ENCODE measurements around the gene SLC17A2.

SLC17A2 gene

DNA sequence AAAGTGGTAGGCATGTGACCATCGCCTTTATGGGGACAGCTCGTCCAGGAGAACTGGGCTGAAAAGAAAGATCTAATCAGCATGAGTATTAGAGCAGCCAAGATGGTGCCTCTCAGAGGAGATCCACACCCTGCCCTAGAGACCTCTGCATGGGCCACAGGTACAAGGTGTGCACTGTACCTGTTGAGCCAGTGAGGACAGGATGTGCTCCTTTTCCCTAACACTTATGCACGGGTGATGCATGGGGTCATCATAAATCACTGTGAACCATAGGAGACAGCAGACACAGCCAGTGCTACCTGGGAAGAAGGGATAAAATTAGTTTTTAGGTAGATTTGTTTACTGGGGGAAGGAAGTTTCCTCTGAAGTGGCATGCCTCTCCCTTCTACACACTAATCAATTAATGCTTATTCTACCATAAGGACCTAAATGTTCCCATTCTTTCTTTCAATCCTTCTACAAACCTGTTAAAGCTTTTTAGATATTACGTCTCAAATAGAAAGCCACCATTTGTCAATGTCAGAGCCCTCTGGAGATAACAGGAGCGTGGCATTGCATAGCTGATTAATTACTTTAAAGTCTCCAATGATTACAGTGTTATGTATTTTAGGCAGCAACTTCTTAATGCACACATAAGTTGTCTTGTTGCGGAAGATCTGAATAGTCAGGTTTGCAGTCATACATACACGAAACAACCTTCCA is 13.6 kb downstream of the SLC17A2 start:
- TF ChIP-seq, protein P1, sequence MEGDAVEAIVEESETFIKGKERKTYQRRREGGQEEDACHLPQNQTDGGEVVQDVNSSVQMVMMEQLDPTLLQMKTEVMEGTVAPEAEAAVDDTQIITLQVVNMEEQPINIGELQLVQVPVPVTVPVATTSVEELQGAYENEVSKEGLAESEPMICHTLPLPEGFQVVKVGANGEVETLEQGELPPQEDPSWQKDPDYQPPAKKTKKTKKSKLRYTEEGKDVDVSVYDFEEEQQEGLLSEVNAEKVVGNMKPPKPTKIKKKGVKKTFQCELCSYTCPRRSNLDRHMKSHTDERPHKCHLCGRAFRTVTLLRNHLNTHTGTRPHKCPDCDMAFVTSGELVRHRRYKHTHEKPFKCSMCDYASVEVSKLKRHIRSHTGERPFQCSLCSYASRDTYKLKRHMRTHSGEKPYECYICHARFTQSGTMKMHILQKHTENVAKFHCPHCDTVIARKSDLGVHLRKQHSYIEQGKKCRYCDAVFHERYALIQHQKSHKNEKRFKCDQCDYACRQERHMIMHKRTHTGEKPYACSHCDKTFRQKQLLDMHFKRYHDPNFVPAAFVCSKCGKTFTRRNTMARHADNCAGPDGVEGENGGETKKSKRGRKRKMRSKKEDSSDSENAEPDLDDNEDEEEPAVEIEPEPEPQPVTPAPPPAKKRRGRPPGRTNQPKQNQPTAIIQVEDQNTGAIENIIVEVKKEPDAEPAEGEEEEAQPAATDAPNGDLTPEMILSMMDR (conservative IDR thresholded peaks at IDR 0.05) = no peak
- no peak overlapping the region for H3K27ac ChIP-seq

DNA sequence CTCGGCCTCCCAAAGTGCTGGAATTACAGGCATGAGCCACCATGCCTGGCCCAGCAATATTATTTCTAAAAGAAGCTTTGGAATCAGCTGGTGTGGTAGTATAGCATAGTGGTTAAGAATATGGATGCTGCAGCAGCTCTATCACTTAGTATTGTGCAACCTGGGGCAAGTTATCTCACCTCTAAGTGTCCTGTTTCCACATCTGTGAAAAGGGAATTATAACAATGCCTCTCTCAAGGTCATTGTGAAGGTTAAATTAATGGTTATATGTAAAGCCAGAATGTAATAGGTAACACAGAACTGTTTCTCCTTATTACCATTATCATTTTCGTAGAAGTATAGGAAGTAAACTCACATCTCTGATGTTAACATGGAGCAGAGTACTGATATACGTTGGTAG is 14.2 kb downstream of the SLC17A2 start:
- no peak overlapping the region for H3K27ac ChIP-seq
- TF ChIP-seq, protein P1 (conservative IDR thresholded peaks at IDR 0.05) = no peak

GRCh38 chr6:25913741-25914140 is 16.8 kb downstream of the SLC17A2 start:
- no peak overlapping the region for H3K27ac ChIP-seq
- TF ChIP-seq, protein P1 (conservative IDR thresholded peaks at IDR 0.05) = no peak

DNA sequence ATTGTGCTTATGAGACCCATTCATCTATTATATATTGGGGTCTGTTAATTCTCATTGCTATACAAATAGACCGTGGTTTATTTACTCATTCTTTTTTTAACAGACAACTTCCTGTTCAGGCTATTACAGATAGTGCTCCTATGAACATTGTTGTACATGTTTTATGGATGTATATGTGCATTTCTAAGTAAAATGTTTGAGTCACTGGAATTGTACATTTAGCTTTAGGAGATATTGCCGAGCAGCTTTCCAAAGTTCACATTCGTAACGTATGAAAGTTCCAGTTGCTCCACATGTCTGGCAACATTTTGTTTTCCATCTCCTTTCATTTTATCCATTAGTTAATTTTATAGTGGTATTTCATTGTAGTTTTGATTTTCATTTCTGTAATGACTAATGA is 19.1 kb downstream of the SLC17A2 start:
- TF ChIP-seq, protein P1 (conservative IDR thresholded peaks at IDR 0.05) = no peak
- no peak overlapping the region; the same call in 1 of the 2 replicates for H3K27ac ChIP-seq

DNA sequence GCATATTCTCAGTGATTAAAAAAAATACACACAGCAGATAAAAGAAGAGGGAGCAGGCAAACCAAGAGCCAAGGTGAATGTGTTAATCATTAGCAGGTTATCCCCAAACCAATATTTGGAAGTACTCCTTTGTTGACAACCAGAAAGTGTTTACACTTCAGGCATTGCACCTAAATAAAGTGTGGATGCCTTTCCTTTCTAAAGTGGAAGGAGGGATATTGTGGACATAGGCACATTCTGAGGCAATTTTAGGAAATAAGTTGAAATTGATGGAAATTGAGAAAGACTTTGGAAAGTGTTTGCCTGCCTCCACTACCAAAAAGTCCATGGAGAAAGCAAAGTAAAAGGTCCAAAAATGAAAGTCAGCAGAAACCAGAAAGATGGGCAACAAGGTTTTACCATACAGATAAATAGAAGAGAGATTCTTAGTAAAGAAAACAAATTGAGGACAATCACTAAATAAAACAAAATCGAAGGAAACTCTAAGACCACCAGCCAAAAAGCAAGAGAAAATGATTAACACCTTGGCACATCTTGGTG is 22.9 kb downstream of the SLC17A2 start:
- H3K27ac ChIP-seq = peak overlapping the region; percentile 51
- TF ChIP-seq, protein P1 (conservative IDR thresholded peaks at IDR 0.05) = no peak

DNA sequence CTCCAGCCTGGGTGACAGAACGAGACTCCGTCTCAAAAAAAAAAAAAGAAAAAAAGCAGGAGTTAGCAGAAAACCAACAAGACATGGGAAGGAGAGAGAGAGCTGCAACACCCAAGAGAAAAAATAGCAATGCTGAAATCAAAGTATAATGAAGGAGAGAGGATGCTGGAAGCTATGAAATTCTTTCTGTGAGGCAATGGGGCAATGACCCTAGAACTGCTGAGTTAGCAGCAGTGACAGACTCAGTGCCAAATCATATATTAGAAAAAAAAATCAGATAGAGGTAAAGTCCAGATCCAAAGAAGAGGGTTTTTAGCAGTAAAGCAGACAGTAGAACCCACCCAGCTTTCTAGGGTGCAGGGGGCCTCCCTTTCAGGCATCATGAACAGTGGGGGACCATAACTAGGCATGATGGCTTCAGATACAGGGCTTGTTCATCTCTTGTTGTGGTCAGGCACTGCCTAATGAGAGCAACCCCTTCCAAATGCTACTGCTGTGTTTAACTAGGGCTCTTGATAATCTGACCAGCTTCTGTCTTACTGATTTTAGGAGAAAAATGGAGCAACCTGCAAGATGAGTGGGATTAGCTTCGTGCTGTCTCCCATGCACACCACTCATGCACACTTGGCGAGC is 26.9 kb downstream of the SLC17A2 start:
- TF ChIP-seq, protein P1 (conservative IDR thresholded peaks at IDR 0.05) = no peak
- no peak overlapping the region for H3K27ac ChIP-seq

GRCh38 chr6:25902071-25902470 is 28.4 kb downstream of the SLC17A2 start:
- TF ChIP-seq, protein P1 (conservative IDR thresholded peaks at IDR 0.05) = no peak
- no peak overlapping the region for H3K27ac ChIP-seq

Measured in VCaP (cell line).